Astrocyte of the cerebellum (primary cell): Measurements from ENCODE around the gene BSPRY.

Experiments used
- DNase-seq: peaks from one replicate; pipeline ENCODE4 v3.0.0-alpha.2; 2011; ENCODE audit warnings: low read depth
- H3K4me3 ChIP-seq: 2 replicates; pipeline ENCODE4 v1.5.1; 2011; ENCODE audit warnings: mild to moderate bottlenecking, low read depth, low read length, moderate library complexity
- in situ Hi-C: cut with HindIII; loops from 2 replicates; pipeline ENCODE4 v1.10.0; 2017; ENCODE audit warnings: low sequenced_read_pairs
- TF ChIP-seq, protein P1 (sequence below): IDR thresholded peaks from 2 replicates; pipeline ENCODE4 v1.5.1; 2012; ENCODE audit warnings: low read length, low read depth, moderate library complexity, mild to moderate bottlenecking; ENCODE audit errors: missing control alignments

The BSPRY gene

DNA sequence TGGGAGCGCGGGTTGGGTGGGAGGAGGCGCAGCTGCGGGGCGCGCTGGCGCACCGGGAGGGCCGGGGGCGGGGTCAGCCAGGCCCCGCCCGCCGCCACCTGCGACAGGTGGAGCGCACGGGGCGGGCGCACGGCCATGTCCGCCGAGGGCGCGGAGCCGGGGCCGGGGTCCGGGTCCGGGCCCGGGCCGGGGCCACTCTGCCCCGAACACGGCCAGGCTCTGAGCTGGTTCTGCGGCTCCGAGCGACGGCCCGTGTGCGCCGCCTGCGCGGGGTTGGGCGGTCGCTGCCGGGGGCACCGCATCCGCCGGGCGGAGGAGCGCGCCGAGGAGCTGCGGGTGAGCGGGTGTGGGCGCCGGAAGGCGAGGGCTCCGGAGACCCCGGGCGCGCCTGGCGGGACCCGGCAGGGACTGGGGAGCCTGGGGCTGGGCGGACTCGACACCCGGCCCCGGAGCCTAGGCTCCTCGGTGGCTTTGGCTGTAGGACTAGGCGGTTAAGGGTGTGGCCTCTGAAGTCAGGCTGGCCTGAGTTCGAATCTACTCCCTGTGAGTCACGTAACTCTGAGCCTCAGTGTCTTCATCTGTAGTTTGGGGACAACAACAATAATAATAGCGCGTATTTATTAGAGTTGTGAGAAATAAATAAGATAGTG, at the start of gene BSPRY:
BSPRY (plus strand) TSS at position 97 of the 650 bp plus-strand sequence; CDS start at position 136, 39 bp downstream.
- in situ Hi-C loops, result no loop called here
- DNase-seq, result no peak
- TF ChIP-seq, protein P1, sequence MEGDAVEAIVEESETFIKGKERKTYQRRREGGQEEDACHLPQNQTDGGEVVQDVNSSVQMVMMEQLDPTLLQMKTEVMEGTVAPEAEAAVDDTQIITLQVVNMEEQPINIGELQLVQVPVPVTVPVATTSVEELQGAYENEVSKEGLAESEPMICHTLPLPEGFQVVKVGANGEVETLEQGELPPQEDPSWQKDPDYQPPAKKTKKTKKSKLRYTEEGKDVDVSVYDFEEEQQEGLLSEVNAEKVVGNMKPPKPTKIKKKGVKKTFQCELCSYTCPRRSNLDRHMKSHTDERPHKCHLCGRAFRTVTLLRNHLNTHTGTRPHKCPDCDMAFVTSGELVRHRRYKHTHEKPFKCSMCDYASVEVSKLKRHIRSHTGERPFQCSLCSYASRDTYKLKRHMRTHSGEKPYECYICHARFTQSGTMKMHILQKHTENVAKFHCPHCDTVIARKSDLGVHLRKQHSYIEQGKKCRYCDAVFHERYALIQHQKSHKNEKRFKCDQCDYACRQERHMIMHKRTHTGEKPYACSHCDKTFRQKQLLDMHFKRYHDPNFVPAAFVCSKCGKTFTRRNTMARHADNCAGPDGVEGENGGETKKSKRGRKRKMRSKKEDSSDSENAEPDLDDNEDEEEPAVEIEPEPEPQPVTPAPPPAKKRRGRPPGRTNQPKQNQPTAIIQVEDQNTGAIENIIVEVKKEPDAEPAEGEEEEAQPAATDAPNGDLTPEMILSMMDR, result no peak
- peak within 1 kb of the TSS; percentile 16 for H3K4me3 ChIP-seq

DNA sequence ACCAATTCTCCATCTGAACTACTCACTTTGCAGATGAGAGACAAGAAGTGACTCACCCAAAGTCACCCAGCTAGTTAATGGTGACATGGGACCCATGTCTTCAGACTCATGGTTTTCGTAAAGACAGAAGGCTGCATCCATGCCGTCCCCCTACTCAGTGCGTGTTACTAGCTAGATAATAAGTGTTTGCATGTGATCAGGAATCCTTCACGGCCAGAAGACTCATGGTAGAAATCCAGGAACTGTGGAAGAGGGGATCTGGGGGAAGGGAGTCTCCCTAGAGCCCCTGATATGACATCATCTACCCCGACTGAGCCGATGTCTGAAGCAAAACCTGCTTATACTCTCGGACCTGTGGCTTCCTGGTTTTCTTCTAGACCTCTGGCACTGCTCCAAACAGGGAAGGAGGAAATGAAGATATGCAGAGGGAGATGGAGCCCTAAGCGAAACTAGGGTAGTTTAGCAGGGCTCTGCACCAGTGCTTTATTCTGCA, 49.5 kb upstream of the BSPRY start:
- DNase-seq, result no peak
- H3K4me3 ChIP-seq, result no peak overlapping the region
- in situ Hi-C loops, result loop anchor here (25.0 kb wide), 1 partner anchor 362 kb away; no protein-coding TSS in a partner anchor
- TF ChIP-seq, protein P1, result no peak

DNA sequence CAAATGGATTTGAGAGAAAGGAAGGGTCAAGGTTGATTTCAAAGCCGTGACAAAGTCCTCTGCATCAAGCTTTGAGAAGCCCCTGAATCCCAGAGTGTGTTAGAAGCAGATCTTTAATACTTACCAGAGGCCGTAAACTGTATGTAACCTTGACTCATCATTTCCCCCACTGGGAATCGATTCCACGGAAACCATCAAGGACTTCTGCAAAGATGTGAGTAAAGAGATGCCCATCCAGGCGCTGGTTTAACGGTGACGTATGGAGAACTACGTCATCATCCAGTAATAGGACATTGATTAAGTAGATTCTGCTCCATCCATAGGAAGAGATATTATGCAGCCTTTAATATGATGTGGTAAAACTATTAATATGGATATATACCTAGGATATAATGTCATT, 47.8 kb upstream of the BSPRY start:
- no peak overlapping the region for H3K4me3 ChIP-seq
- DNase-seq, result no peak
- in situ Hi-C loops, result no loop called here
- TF ChIP-seq, protein P1, result no peak

DNA sequence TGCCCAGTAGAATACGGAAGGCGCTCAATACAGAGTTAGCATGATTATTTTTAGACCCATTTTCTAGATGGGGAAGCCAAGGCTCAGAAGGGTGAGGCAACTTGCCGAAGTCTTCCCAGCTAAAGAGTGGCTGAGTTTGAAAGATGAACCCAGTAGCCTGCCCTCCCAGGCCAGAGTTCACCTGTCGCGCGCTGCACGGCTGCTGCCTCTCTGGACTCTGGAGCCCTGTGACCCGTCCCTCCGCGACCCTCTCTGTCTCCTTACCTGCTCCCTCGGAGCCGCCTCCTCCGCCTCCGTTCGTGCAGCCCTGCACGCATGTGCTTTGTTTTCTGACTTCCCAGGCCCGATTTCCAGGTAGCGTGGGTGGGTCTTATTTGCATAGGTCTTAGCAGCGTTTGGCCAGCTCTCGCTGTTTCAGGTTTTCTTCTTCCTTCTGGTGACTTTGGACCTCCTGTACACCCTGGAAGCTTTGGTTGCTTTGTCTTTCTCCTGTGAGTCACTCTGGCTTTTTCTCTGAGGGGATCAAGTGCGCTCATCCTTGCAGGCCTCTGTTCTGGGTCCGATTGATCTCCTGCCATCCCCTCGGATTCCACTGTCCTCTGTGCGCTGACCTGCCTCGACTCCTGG, 46.4 kb upstream of the BSPRY start, which contains the start of gene RNF183:
RNF183 (minus strand) TSS at position 585 of the 627 bp plus-strand sequence. CDS start 5,192 bp downstream, outside the sequence.
- TF ChIP-seq, protein P1, result no peak
- H3K4me3 ChIP-seq, result no peak within 1 kb of the TSS
- in situ Hi-C loops, result no loop called here
- no peak for DNase-seq

DNA sequence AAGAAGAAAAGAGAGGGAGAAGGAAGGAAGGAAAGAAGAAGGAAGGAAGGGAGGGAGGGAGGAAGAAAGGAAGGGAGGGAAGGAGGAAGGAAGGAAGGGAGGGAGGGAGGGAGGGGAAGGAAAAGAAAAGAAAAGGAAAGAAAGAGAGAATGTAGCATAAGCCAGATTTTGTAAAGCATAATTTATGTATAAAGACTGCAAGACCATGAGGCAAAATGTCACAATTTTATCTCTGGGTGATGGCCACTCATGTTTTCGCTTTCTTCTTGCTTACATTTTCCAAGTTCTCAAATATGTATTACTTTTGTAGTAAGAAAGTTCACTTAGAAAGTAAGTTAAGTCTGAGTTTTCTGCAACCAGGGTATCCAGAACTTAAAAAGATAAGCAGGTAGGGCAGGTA, 42.8 kb upstream of the BSPRY start:
- DNase-seq, result no peak
- in situ Hi-C loops, result no loop called here
- TF ChIP-seq, protein P1, result no peak
- no peak overlapping the region for H3K4me3 ChIP-seq

DNA sequence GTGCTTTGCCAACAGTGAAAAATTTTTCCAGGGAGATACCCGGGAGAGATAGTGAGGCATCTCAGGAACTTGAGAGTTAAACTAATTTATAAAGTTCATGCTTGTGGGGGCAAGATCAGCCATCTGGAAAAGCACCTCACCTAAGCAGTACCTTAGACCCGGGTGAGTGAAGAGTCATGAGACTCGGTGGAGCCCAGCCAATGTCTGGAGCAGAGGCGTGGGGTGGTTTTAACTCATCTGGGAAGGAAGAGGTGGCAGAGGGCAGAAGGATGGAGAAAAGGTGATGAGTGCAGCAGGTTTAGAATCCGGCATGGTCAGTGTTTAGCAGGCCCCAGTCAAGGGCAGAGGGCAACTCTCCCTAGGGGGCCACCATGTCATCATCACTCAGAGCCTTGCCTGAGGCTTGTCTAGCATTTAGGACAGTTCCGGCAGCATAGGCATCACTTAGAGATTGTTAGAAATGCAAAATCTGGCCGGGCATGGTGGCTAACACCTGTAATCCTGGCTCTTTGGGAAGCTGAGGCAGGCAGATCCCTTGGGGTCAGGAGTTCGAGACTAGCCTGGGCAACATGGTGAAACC, 41.9 kb upstream of the BSPRY start:
- in situ Hi-C loops, result no loop called here
- no peak for DNase-seq
- no peak overlapping the region for H3K4me3 ChIP-seq
- TF ChIP-seq, protein P1, result no peak
